Left colon (tissue), 2 donors: Measurements from ENCODE around the gene ABCC6. TPM values are rescaled to one million over a fixed set of nuclear protein-coding genes. Genes with fewer than 3 reads are reported as not detected.
A peak's percentile ranks its signal among the peaks of the same experiment; 100 is the strongest.
"Not testable (repeated sequence)": the region's sequence is repeated elsewhere in the genome, so short reads cannot be mapped to it uniquely, and the experiment has no call there.

Experiments
- ATAC-seq: fragments of 200-7000 bp; cut with Tn5 transposase; one replicate; pipeline ENCODE4 v1.9.1; 2020; ENCODE audit warnings: mild to moderate bottlenecking, moderate library complexity
- DNase-seq, 2 donors: peaks; one replicate each; pipeline ENCODE4 v3.0.0-alpha.2; 2020
- intact Hi-C, 2 donors: fragments of 100-400 bp; cut with DNase I in 1 of 2; cut with micrococcal nuclease in 1 of 2; formaldehyde crosslinking; loops; one replicate each; pipeline versions ENCODE4 v1.11.2 to v1.14.0; 2022; cut with DNase I, micrococcal nuclease
- total RNA-seq, 2 donors: library from RNA; stranded (reverse); fragmentation: NEBNext Ultra II Directional; extraction: Animal tissue kit (Norgen Biotek cat#: 25700); gene quantifications; one replicate each; pipeline ENCODE4 v1.2.1, GENCODE V29; 2021
- donor health status: DM: no; HTN: no; CAD: no.
- donor health status: DM: yes; HTN: yes; CAD: no.

ABCC6 gene
- total RNA-seq, 2 donors from 2014 or later: 20.2 to 27.8 TPM

DNA sequence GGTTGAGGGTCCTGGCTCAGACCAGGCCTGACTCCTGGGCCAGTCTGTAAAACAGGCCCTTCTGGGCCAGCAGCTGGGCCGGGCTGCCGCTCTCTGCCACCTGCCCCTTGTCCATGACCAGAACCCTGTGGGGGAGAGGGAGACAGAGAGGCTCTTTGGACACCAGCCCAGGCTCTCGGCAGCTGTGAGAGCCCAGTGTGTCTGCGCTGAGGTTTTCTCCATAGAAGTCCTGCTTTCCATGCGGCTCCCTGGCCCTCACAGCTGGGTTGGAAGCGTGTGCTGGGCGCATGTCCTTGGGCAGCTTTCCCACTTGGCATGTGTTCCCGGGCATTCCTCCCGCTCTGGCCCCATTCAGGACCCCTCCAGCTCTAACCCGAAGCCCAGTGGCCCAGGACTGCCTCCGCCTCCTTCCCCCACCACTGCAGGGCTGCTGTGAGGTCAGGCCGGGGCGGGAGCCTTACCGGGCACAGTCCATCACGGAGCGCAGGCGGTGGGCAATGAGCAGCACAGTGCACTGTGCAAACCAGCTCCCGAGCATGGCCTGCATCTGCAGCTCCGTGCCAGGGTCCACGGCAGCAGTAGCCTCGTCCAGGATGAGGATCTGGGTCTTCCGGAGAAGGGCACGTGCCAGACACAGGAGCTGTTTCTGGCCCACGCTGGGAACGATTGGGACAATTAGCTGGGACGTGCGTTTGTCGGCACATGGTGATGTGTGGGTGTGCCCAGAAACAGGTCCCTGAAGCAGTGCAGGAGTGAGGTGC lies 73.0 kb downstream of the ABCC6 start:
- intact Hi-C loops: no loop called here
- peak; percentile 26 for ATAC-seq
- peak; percentile 36 to 81 for DNase-seq

- intact Hi-C loops: no loop called here
- DNase-seq (no peak), ATAC-seq (no peak)
Measured at GRCh38 chr16:16149710-16150116, 73.6 kb downstream of the ABCC6 start.

- intact Hi-C loops: no loop called here
- ATAC-seq (no peak), DNase-seq (no peak)
Measured at GRCh38 chr16:16148755-16149154, 74.5 kb downstream of the ABCC6 start.

DNA sequence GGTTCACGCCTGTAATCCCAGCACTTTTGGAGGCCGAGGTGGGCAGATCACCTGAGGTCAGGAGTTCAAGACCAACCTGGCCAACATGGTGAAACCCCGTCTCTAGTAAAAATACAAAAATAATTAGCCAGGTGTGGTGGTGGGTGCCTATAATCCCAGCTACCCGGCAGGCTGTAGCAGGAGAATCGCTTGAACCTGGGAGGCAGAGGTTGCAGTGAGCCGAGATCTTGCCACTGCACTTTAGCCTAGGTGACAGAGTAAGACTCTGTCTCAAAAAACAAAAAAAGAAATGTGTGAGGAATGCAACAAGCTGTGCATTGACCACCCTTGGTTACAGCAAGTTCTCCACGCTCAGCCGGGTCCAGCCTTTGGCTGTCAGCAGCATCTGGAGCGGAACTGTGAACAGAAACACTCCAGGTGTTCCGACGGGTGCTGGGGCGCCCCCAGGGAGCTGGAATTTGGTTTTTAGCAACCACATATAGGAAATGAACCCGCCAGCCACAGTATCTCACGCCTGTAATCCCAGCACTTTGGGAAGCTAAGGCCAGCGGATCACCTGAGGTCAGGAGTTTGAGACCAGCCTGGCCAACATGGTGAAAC lies 75.2 kb downstream of the ABCC6 start:
- ATAC-seq, intact Hi-C loops, DNase-seq: not testable (repeated sequence)

GRCh38 chr16:16147316-16147999 lies 75.8 kb downstream of the ABCC6 start:
- DNase-seq: no peak
- intact Hi-C loops: no loop called here
- peak; percentile 4 for ATAC-seq

GRCh38 chr16:16146380-16147315 lies 76.6 kb downstream of the ABCC6 start:
- DNase-seq (no peak), ATAC-seq (no peak)
- intact Hi-C loops: no loop called here

DNA sequence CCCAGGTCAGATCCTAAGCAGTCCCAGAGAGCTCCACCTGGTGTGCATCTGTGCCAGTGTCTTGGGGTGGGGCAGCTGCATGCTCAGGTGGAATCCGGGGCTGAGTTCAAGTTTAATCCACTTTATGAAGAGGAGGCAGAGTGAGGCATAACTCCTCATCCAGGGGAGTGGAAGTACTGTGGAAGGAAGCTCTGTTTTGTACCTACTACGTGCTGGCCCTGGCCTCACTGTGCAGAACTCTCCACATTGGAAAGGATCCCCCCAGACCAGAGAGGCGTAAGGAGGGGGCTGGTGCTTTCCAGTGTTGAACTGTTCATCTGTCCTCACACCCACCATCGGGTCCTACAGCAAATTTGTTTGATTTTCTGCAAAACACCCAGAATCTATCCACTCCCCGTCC lies 78.0 kb downstream of the ABCC6 start:
- intact Hi-C loops: no loop called here
- no peak for DNase-seq
- peak; percentile 8 for ATAC-seq

- ATAC-seq (no peak), DNase-seq (no peak)
- intact Hi-C loops: no loop called here
Measured at GRCh38 chr16:16144416-16144815, 78.9 kb downstream of the ABCC6 start.

GRCh38 chr16:16143931-16144330 lies 79.4 kb downstream of the ABCC6 start:
- DNase-seq (no peak), ATAC-seq (no peak)
- intact Hi-C loops: no loop called here

DNA sequence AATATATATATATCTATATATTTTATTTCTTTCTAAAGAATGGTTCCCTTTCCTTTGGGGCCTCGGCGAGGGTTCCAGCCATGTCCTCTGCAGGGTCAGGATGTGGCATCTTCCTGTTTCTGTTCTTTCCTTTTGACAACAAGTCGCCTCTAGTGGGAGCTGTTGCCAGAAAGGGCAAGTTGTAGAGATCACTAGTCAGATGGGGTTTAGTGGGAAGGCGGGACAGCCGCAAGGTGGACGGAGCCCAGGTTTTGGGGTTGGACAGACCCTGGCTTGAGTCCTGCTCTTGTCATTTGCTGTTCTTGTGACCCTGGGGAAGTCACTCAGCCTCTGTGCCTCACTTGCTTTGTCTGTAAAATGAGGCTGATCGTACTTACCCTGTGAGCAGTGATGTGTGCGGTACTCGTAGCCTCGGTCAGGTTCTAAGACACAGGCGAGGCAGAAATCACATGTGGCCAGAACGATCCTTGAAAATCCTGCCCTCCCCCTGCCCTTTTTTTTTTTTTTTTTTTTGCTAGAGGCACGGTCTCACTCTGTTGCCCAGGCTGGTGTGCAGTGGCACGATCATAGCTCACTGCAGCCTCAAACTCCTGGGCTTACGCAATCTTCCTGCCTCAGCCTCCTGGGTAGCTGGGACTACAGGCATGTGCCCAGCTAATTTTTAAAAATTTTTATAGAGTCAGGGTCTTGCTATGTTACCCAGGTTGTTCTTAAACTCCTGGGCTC lies 80.1 kb downstream of the ABCC6 start:
- ATAC-seq: peak; percentile 31

DNA sequence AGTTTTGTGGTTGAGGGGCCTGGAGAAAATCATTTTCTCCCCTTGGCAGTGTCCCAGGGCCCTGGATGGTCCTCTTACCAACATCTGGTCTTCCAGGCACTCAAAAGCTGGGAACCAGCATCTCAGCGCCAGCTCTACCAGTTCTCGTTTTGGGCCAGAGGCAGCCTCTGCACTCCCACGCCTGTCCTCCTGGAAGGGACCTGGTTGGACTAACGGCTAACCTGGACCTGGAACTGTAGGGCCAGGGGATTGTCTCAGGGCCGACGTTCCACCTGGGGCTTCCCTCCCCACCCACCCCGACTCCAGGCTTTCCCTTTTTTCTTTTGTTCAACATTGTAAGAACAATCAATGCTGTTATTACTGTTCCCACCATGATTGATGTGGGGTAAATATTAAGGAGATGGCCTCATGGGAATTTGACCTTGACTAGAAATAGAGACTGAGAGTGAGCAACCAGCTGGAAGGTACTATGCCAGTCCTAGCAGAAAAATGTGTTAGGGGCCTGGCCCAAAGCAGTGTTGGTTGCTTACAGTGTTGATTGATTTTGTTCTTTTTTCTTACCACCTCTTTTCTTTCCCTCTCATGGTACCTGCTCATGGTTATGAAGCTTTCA lies 81.4 kb downstream of the ABCC6 start:
- no peak for ATAC-seq

More for the DNA sequence above, 80.1 kb downstream of the ABCC6 start:
- DNase-seq: peak in 1 of 2 donors; percentile 16
- intact Hi-C loops: no loop called here

DNA sequence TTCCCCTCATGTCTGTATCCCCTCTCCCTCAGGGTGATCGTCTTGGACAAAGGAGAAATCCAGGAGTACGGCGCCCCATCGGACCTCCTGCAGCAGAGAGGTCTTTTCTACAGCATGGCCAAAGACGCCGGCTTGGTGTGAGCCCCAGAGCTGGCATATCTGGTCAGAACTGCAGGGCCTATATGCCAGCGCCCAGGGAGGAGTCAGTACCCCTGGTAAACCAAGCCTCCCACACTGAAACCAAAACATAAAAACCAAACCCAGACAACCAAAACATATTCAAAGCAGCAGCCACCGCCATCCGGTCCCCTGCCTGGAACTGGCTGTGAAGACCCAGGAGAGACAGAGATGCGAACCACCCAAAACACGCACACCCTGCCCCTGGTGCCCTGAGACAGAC lies 82.2 kb downstream of the ABCC6 start:
- DNase-seq (no peak), ATAC-seq (no peak)
- intact Hi-C loops: no loop called here

More for the DNA sequence above, 81.4 kb downstream of the ABCC6 start:
- no peak for DNase-seq
- intact Hi-C loops: no loop called here

GRCh38 chr16:16140537-16140936 lies 82.8 kb downstream of the ABCC6 start:
- ATAC-seq: no peak
- no peak for DNase-seq
- intact Hi-C loops: no loop called here

DNA sequence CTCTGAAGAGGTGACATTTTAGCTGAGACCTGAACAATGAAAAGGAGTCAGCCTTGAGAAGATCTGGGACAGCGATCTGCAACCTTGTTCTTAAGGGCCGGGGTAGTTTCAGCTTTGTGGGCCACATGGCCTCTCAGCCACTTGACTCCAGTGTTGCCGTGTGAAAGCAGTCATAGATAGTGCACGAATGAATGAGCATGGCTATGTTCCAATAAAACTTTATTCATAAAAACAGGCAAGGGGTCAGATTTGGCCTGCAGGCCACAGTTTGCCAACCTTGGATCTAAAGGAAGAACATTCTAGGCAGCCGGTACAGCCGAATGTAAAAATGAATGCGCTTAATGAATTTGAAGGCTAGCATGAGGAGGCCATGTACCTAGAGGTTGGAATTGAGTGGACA lies 83.5 kb downstream of the ABCC6 start:
- intact Hi-C loops: no loop called here
- no peak for ATAC-seq
- no peak for DNase-seq

GRCh38 chr16:16139061-16139460 lies 84.2 kb downstream of the ABCC6 start:
- intact Hi-C loops: no loop called here
- DNase-seq: no peak
- no peak for ATAC-seq

GRCh38 chr16:16138034-16138635 lies 85.2 kb downstream of the ABCC6 start:
- ATAC-seq: no peak
- intact Hi-C loops: no loop called here

GRCh38 chr16:16137110-16137509 lies 86.2 kb downstream of the ABCC6 start:
- DNase-seq: no peak
- intact Hi-C loops: no loop called here
- ATAC-seq: no peak

More at GRCh38 chr16:16138034-16138635, 85.2 kb downstream of the ABCC6 start:
- DNase-seq: no peak

DNA sequence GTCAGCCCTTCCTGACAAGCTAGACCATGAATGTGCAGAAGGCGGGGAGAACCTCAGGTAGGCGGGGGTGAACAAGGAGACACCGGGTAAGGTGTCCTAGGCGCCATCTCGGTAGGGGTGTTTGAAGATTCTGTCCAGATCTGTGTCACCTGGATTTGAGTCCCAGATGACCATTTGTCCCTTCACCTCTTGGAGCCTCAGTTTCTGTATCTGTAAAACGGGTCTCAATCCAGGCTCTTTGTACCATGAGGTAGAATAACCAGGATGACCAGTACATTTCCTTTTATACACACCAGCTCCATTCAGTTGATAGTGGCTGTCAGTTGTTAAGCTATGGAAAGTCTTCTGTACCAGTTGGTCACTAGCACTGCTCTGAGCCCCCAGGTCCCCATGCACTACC lies 86.7 kb downstream of the ABCC6 start:
- DNase-seq: no peak
- ATAC-seq: no peak
- intact Hi-C loops: no loop called here
